ENCODE measurements around the gene SLC15A2. TPM values are rescaled to one million over a fixed set of nuclear protein-coding genes. Genes with fewer than 3 reads are reported as not detected.

Gene SLC15A2
- polyA plus RNA-seq, 3 donors = 0.37 to 5.4 (median 0.62) TPM

GRCh38 chr3:121957674-121958415 lies 63.6 kb downstream of the SLC15A2 start:
- H4K20me1 ChIP-seq (ENCODE audit: insufficient read depth, low read length) = no peaks in the 10 kb centered on the region
- H3K36me3 ChIP-seq (replicated peaks in 1 of 2; ENCODE audit: control insufficient read depth in 1 of 2, insufficient read depth in 2 of 2, low read length in 2 of 2) = no peaks in the 10 kb centered on the region
- Mint-ChIP-seq H3K27ac (peak overlapping the region; percentile 46 to 90 (median 84)), H3K36me3 (peaks cover 14 to 33% of the 10 kb centered on the region in 2 donors), H3K27me3 (ENCODE audit: low read depth in 3 of 3) (peaks cover 0 to 1% (median 0%) of the 10 kb centered on the region in 3 donors), H3K4me1 (peaks cover 27% of the 10 kb centered on the region), H3K9me3 (peaks cover 16 to 28% (median 26%) of the 10 kb centered on the region in 7 donors), H3K4me3 (peak overlapping the region in 1 of 2 donors; percentile 19)
- H3K4me3 ChIP-seq (replicated peaks in 1 of 3; ENCODE audit: low read depth in 2 of 3, low read length in 3 of 3) = peak overlapping the region in 1 of 3 experiments; percentile 44
- H3K27me3 ChIP-seq (ENCODE audit: control insufficient read depth in 2 of 2, insufficient read depth in 2 of 2, low read length in 2 of 2) = no peaks in the 10 kb centered on the region
- H3K79me2 ChIP-seq (ENCODE audit: insufficient read depth, low read length) = no peaks in the 10 kb centered on the region
- H3K27ac ChIP-seq (ENCODE audit: low read depth in 1 of 2, low read length in 2 of 2) = peak overlapping the region; percentile 77 to 80
- no peak overlapping the region for H2AFZ ChIP-seq (ENCODE audit: insufficient read depth, low read depth, low read length, poor library complexity, severe bottlenecking)
- WGBS (ENCODE audit: insufficient coverage) = 0% methylated on average over 1 of the region's 2 CpGs
- peak; percentile 78 to 92 (median 80) for DNase-seq
- TF ChIP-seq CTCF (IDR thresholded peaks at IDR 0.05) = no peak
- no peak overlapping the region for H3K9ac ChIP-seq (ENCODE audit: insufficient read depth, low read length, poor library complexity, severe bottlenecking)
- intact Hi-C loops (cut with micrococcal nuclease) = no loop called here
- H3K9me3 ChIP-seq (replicated peaks in 1 of 2; ENCODE audit: control insufficient read depth in 1 of 2, insufficient read depth in 1 of 2, low read length in 2 of 2) = peaks cover 16 to 23% of the 10 kb centered on the region in 2 donors
- H3K4me2 ChIP-seq (replicated peaks; ENCODE audit: extremely low read depth, low read length, poor library complexity, severe bottlenecking) = peak overlapping the region; percentile 43
- peaks cover 32 to 33% of the 10 kb centered on the region in 2 donors for H3K4me1 ChIP-seq (ENCODE audit: control insufficient read depth in 1 of 2, insufficient read depth in 2 of 2, low read length in 2 of 2)

GRCh38 chr3:121958801-121959200 lies 64.6 kb downstream of the SLC15A2 start:
- peaks cover 14 to 31% of the 10 kb centered on the region in 2 donors for H3K36me3 Mint-ChIP-seq
- TF ChIP-seq CTCF (IDR thresholded peaks at IDR 0.05) = no peak
- peak overlapping the region in 1 of 2 donors; percentile 46 for H3K27ac ChIP-seq (ENCODE audit: low read depth in 1 of 2, low read length in 2 of 2)
- H3K36me3 ChIP-seq (replicated peaks in 1 of 2; ENCODE audit: control insufficient read depth in 1 of 2, insufficient read depth in 2 of 2, low read length in 2 of 2) = no peaks in the 10 kb centered on the region
- DNase-seq = peak; percentile 45 to 75 (median 53)
- intact Hi-C loops (cut with micrococcal nuclease) = no loop called here
- no CpG with 5 or more reads among the region's 3 CpGs for WGBS (ENCODE audit: insufficient coverage)
- H3K9ac ChIP-seq (ENCODE audit: insufficient read depth, low read length, poor library complexity, severe bottlenecking) = no peak overlapping the region
- no peaks in the 10 kb centered on the region for H3K79me2 ChIP-seq (ENCODE audit: insufficient read depth, low read length)
- H3K4me3 Mint-ChIP-seq = no peak overlapping the region
- H3K4me2 ChIP-seq (replicated peaks; ENCODE audit: extremely low read depth, low read length, poor library complexity, severe bottlenecking) = no peak overlapping the region
- no peak overlapping the region for H2AFZ ChIP-seq (ENCODE audit: insufficient read depth, low read depth, low read length, poor library complexity, severe bottlenecking)
- peaks cover 32 to 33% of the 10 kb centered on the region in 2 donors for H3K4me1 ChIP-seq (ENCODE audit: control insufficient read depth in 1 of 2, insufficient read depth in 2 of 2, low read length in 2 of 2)
- peaks cover 0 to 1% (median 0%) of the 10 kb centered on the region in 3 donors for H3K27me3 Mint-ChIP-seq (ENCODE audit: low read depth in 3 of 3)
- H3K4me3 ChIP-seq (replicated peaks in 1 of 3; ENCODE audit: low read depth in 2 of 3, low read length in 3 of 3) = peak overlapping the region in 1 of 3 experiments; percentile 44
- H3K27ac Mint-ChIP-seq = peak overlapping the region in 3 of 7 donors; percentile 7 to 50 (median 26)
- H3K4me1 Mint-ChIP-seq = peaks cover 27% of the 10 kb centered on the region
- no peaks in the 10 kb centered on the region for H3K27me3 ChIP-seq (ENCODE audit: control insufficient read depth in 2 of 2, insufficient read depth in 2 of 2, low read length in 2 of 2)
- H4K20me1 ChIP-seq (ENCODE audit: insufficient read depth, low read length) = no peaks in the 10 kb centered on the region
- peaks cover 20 to 37% (median 35%) of the 10 kb centered on the region in 7 donors for H3K9me3 Mint-ChIP-seq
- H3K9me3 ChIP-seq (replicated peaks in 1 of 2; ENCODE audit: control insufficient read depth in 1 of 2, insufficient read depth in 1 of 2, low read length in 2 of 2) = peaks cover 23 to 29% of the 10 kb centered on the region in 2 donors
